NCI-H1092 (cell line): ENCODE measurements around the gene CEBPA.

Source experiments
- DNase-seq: peaks from one replicate; lab custom pipeline; 2025; lab: John Stamatoyannopoulos, UW

The CEBPA gene

DNA sequence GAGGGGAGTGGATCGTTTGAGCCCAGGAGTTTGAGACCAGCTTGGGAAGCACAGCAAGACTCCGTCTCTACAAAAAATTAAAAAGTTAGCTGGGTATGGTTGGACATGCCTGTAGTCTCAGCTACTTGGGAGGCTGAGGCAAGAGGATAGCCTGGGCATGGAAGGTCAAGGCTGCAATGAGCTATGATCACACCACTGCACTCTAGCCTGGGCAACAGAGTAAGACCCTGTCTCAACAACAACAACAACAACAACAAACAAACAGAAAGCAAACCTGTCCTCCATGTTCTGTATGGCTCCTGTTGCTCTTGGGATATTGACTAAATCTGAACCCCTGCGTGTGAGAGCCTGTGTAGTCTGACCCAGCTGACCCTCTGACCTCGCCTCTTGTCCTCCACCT lies 14.9 kb downstream of the CEBPA start:
- no peak for DNase-seq

DNA sequence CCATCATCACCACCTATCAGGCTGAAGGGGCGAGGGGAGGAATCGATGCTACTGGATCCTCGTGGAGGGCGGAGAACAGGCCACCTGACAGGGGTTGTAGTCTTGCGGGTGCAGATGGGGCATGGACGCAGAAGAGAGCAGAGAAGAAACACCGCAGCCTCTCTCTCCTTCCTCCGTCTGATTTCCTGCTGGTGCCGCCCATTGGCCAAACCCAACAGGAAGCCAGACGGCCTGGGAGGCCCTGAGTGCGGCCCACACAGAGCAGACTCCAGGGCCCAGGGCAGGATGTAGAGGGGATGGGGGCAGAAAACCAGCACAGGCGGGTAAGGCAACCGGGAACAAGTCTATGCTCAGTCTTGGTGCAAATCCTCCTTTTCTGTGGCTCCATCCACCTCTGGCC lies 15.4 kb downstream of the CEBPA start:
- no peak for DNase-seq

DNA sequence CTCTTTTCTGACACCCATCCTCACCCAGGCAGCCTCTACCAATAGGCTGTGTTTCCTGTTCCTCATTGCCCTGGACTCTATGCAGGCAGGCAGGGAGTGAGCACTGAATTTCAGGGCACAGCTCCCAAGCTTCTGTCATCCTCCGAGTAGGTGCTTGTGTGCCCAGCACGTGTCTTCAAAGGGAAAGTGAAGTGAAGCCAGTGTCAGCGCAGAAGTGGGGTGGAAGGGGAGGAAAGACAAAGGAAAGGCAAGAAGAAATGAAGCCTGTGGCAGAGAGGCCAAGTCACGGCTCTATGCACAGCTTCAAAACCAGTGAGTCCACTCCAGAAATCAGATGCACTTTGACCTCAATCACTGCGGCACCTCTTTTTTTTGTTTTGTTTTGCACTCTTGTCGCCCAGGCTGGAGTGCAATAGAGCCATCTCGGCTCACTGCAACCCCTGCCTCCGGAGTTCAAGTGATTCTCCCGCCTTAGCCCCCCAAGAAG lies 16.9 kb downstream of the CEBPA start:
- no peak for DNase-seq

DNA sequence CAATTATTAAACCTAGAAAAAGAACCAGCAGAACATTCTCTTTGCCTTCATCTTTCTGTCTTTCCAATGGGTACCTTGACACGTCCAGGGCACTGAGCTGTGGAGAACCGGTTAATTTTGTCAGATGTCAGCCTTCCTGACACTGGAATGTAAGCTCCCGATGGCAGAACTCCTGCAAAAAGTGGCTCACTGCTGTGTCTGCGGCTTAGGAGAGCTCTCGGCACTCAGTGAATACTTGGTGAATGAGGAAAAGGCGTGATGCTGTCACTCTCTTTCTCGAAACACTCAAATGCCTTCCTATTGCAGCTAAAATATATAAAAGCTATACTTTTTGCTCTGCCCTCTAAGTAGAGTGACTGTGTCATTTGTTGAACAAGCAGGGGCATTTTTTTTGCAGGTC lies 17.6 kb downstream of the CEBPA start:
- DNase-seq, result no peak

DNA sequence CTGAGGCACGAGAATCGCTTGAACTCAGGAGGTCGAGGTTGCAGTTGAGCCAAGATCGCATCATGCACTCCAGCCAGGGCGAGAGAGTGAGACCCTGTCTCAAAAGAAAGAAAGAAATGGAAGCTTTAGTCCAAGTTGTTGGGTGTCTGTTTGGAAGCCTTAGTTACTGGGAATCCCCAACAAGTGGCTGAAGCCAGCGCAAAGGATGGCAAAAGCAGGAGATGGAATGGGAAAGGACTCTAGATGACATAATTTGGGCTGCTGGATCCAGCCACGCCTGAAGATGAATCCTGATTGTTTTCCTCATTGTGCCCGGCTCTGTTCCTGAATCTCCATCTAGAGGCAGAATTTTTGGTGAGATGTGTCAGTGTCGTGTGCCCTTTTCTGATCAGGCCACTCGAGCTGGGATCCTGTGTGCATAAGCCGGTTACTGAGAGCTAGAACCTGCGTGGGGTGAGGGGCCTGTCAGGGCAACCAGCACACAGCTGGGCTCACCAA lies 18.1 kb downstream of the CEBPA start:
- no peak for DNase-seq

DNA sequence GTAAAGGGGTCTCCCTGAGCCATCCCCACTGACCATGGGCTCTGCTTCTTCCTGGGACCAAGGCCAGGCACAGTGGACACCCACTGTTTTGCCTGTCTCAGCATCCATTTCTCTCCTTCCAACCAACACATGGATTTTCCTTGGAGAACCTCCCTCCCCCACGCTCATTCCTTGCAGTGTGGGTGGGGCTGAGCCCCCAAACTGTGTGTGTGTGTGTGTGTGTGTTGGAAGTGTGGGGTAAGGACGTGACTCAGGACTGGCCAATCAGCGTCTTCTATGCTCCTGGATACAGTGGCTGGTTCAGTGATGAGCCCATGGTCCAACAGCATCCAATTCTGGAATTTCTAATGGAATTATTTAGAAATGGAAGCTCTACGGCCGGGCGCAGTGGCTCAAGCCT lies 18.7 kb downstream of the CEBPA start:
- no peak for DNase-seq

DNA sequence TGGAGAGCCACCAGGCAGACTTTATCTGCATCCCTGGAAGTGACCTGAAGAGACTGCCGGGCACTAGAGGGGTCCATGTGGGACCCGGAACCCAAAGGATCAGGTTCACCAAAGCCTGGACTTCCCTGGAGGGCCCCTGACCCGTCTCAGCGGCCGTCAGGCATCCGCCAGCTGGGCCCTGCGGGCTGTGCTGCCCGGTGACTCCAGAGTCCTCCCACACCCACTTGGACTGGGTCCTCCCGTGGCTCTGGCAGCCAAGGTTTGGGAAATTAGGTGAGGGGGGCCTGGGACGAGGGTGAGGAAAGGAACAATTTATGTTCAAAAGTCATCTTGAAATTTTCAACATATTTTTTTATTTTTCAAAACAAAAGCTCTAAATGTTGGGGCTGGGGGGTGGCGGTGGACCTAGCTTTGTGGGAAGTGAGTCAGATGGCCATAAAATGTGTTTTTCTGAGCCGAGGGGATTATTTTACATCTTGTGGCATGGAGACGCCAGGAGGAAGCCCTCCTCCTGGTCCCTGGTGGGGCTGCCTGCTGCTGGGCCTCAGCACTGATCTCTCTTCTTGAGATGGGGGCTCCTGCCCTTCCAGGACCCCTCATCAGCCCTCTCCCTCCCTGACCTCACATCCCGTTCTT lies 20.2 kb downstream of the CEBPA start:
- DNase-seq, result no peak

DNA sequence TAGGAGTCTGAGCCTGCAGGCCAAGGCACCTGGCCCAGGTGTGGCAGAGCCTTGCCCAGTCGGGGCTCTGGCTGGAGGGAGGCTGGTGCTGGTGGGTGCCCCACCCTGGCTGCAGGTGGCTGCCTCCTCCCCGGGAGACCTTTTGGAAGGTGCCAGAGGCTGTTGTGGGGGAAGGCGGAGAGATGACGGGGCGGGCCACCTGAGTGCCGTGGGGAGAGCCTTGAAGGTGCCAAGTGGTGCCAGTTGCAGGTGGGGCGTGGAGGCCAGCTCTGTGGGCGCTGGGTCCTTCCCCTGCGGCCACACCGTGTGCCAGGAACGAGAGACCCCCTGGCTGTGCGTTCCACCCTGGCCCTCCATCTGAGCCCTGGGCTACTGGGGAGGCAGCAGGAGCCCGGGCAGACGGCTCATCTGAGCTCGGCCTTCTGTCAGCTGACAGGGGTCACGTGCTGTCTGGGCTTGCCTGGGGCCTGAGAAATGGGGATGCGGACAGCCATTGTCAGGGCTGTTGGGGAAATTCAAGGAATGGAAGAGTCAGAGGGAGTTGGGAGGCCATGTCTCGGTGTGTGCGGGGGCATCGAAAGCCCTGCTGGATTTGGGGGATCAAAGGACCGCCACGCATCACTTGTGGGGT lies 20.9 kb downstream of the CEBPA start:
- DNase-seq, result no peak

DNA sequence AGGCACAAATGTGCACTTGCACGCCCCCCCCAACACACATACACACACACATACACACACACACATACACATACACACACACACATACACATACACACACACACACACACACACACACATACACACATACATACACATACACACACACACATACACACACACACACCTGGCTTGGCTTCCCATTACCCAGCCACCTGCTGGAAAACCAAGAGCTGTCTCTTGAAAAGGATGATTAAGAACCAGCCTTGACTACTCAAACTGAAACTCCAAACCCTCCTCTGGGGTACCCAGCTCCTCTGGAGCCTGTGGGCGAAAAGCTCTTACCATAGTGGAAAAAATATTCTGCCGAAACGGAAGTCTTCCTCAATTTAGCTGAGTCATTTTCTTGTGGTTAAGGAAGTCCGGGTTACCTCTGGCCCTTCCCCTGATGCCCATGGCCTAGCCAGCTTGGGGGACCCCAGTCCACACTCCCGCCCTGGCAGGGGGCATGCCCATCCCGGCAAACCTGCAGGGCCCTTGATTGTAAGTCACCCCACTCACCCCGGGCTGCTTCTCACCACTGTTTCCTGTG lies 21.9 kb downstream of the CEBPA start:
- no peak for DNase-seq

DNA sequence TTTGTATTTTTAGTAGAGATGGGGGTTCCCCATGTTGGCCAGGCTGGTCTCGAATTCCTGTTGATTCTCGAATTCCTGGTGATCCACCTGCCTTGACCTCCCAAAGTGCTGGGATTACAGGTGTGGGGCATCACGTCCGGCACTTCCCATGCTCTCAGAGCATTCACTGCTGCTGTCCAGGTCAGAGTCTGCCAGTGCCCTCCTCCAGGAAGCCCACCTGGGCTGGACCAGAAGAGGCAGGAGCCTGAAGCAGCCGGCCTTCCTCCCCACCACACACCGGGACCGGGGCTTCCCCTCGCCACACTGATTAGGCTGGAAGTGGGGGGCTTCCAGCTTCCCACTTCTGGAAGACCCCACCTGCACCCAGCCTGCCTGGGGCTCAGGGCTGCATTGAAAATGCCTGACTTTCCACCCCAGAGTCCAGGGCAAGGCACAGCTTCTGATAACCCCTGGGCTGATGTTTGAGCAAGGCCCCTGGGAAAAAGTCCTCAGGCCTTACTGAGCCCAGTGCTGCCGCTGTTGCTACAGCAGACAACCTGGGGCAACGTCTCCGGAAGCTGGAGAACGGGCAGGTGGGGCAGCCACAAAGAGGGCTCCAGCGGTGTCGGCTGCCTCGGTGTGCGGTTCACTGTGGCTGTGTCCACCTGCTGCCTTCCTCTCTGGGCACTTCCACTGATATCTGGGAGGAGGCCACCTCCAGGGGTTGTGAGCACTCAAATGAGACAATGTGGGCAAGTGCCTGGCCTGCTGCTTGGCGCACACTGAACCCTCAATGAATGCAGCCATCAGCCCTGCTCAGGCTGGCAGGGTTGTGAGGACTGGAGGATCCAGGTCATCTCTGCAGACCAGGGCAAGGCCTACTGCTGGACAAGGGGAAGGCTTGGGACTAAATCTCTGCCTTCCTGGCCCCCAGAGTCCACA lies 22.6 kb downstream of the CEBPA start:
- DNase-seq, result no peak

DNA sequence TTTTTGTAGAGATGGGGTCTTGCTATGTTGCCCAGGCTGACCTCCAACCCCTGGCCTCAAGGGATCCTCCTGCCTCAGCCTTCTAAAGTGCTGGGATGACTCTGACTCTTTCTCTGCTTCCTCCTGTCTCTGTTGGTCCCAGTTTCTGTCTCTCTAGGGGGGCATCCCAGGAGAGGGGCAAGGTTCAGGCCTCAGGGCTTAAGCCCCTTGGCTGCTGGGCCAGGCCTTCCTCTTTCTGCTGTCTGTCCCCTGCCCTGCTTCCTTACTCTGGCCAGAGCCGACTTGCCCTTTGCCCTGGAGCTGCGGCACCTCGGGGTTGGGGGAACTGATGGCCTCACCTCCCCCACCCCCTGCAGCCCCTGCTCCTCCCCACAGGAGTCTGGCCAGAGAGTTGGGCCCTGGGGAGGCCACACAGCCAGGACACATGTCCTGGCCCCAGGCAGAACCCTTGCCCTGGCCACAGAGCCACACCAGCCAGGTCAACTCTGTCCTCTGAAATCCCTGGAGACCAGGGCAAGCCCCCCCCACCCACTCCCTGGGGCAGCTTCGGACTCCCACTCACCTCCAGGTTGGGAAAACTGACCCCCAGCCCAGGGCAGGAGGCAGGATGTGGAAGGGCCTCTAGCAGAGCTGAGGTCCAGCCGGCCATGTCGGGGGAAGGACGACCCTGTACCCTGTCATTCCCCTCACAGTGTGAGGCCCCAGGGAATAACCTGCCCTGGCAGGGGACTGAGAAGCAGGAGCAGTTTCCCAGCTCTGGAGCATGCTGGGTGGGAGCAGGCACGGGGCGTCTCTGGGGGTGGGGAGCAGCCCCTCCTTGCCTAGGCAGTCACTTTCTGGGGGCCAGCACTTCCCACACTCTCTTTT lies 23.7 kb downstream of the CEBPA start:
- no peak for DNase-seq

DNA sequence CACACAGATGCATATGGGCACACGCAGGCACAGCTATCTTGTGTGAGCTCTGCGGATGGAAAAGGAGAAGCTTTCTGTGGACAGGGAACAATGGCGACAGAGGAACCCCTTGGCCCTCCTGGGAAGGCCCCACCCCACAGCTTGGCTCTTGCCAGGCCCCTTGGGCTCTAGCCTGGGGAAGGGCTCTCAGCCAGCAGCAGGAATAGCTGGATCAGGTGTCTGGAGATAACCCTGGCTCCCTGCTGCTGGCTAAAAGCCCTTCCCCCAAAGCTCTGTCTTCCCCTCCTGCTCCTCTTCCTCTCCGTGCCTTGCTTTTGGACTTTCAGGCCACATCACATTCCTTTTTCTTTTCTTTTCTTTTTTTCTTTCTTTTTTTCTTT lies 24.3 kb downstream of the CEBPA start:
- no peak for DNase-seq

DNA sequence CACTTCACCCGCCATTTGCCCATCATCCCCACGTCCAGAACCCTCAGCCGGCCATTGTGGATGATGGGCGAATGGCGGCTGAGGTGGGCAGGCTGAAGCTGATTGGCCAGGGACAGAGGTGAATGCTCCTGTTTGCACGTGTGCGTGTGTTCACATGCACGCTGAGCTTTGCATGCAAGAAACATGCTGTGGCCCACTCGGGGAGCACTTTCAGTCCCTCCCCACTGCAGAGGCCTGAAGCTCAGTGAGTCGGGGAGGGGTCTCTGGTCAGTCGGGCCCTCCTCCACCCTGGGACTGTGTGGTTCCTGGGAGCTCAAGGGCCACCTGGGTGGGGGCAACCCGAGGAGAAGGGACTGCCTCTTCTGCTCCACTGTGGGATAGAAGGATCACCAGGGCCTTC lies 24.9 kb downstream of the CEBPA start:
- no peak for DNase-seq

DNA sequence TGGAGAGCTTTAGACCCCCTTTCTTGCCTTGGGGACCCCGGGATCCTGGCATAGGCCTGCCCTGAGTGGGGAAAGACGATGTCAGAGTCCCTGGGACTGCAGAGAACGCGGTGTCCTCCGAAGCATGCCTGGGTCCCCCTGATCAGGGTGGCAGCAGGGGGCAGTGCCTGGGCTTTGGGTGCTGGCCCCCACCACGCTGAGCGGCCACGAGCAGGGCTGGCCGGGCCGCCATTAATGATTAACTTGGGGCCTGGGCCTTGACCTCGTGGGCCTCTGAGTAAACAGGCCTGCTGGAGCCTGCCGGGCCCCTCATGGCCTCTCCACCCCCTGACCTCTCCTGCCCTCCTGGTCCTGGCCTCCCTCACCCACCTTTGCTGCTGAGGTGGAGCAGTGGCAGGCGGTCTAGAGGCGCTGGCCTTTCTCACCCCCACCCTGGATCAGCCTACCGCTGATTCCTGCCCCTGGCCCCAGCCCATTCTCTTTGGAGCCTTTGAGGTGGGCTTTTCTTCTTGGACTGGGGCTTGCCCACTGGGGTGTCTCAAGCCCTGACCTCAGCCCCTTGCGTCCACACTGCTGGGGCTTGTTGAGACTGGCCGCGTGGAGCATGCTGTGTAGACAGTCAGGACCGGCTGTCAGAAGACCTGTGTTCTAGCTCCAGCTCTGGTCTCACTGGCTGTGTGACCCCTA lies 26.3 kb downstream of the CEBPA start:
- no peak for DNase-seq

DNA sequence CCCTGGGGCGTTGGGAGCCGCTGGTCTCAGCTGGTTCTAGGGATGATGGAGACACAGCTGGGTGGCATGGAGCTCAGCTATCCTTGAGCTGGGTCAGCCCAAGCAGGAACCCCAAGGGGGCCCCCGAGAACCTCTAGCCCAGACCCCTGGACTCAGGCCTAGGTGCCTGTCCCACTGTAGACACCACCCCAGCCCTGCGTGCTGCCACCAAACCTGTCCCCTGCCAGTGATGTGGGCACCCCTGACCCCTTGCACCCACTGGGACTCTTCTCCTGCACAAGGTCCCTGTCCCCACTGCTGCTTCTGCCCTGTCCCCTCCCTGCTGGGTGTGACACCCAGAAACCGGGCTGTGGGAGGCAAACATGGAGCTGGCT lies 26.8 kb downstream of the CEBPA start:
- DNase-seq, result no peak

DNA sequence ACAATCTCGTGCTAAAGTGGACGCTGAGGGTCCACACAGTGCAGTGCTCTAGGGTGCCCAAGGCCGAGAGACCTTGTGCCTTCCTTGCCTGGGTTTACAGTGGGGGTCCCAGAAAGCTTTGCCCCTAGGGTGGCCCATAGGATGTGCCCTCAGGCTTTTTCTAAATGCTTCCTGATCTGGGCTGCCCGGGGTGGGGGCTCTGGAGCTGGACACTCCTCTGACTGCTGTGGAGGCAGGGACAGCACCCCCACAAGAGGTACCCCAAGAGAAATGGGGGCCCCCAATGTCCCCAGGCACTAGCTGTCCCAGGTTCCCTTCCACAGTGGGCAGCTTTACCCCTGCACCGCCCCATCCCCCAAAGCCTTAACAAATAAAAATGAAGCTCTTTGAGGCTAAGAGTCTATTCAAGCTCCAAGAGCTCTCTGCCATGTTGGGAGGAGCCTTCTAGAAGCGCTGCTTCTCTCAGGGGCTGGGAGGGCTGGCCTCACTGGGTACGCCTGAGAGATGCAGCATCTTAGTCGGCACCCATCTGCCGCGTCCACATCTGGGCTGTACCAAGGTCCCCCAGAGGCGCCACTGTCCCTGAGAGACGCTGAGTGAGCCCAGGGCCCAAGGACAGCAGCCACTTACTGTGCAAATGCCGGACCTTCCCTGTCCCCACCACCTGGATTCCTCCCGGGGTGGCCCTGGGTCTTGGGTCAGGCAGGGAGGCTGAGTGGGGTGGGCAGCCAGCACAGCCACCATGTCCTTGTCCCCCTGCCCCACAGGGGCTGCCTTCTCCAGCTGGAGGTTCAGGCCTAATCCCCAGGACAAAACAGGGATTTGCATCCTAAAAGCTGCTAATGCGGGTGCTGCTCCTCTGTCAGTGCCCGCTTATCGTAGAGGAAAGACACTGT lies 27.4 kb downstream of the CEBPA start:
- no peak for DNase-seq

DNA sequence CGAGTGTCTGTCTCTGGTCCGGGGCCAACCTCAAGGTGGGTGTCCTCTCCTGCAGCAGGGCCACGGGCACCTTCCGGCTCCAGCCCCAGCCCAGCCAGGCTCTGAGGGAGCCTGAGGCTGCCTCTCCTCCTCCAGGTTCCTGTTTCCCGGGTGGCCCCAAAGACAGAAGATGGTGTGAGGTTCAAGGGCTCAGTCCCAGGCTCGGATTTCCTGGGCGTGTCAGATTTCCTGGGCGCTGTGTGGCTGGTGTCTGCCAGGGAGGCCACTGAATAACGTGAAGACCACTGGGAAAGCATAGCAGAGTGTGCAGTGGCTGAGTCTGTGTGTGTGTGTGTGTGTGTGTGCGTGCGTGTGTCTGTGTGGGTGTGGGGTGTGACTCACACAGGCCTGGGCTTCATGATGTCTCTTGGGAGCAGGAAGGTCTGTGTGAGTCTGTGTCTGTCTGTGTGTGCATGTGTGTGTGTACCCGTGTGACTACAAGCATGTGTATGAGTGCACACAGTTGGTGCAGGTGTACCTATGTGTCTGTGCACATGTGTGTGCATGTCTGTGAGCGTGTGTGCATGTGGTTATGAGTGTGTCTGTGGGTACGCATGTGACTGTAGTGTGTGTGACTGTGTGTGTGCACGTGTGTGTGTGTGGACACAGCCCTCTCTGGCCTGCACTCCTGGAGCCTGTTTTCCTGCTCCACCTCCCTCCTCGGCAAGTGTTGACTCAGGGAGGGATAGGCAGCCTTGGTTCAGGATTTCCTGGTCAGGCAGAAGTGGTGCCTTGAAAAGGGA lies 28.3 kb downstream of the CEBPA start:
- no peak for DNase-seq

DNA sequence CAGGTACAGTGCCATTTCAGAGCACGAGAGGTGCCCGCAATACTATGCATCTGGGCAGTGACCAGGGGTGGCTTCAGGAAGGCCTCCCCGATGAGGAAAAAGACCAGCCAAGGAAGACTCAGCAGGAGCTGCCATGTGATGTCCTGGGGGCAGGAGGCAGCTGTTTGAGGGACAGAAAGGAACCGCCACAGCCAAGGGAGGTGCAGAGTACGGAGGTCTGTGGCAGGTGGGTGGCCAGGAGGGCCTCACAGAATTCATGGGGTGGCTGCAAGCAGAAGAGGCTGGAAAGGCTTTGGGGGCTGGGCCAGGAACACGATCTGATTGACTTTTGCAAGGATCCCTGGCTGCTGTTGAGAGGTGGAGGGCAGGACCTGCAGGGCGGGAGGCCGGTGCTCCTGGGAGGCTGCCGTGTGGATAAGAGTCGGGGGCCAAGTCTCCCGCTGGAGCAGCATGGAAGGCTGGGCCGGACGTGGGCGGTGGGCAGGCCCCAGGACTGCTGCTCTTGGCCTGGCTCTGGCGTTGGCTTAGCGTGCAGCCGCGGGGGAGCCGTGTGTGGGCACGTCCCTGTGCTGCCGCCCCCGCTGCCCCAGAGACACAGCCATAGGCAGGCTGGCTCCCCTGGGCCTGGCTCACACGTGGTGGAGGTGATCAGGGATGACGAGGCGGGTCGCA lies 29.1 kb downstream of the CEBPA start:
- DNase-seq, result no peak
